ENCODE results near the gene PVALB. TPM values are rescaled to one million over a fixed set of nuclear protein-coding genes. Genes with fewer than 3 reads are reported as not detected.
A peak's percentile ranks its signal among the peaks of the same experiment; 100 is the strongest.

Gene PVALB
- total and polyA plus RNA-seq, 2 experiments from 2014 or later, result not detected

DNA sequence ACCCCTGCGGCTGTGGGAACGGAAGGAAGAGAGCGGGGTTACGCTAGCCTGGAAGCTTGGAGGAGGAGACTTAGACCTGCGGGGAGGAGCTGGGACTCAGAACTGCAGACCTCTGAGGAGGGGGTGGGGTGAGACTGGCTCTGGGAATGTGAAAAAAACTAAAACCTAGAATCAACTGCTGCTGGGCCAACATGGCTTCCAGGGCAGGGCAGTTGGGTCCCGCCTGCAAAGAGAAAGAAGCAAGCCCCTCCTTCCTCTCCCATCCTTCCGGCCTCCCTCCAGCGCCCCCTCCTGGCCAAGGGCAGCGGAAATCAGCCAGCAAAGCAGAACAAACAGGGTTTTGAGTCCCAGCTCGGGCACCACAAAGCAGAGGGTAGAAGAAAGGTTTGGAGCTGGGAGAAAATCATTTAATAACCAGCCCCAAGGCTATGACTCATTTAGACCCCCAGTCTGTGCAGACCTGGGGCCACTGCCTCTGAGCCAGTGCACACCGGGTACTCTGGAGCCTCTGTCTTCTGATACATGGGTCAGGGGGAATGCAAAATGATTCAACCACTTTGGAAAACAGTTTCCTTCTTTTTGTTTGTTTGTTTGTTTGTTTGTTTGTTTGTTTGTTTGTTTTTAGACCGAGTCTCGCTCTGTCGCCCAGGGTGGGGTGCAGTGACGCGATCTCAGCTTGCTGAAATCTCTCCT is 36.7 kb upstream of the PVALB start:
- TF ChIP-seq EZH2 (IDR thresholded peaks at IDR 0.05; ENCODE audit: borderline replicate concordance) (no peak), EZH2phosphoT487 (IDR thresholded peaks at IDR 0.05; ENCODE audit: low read depth, severe bottlenecking, unreplicated experiment) (no peak)
- TF ChIP-seq, protein P1, sequence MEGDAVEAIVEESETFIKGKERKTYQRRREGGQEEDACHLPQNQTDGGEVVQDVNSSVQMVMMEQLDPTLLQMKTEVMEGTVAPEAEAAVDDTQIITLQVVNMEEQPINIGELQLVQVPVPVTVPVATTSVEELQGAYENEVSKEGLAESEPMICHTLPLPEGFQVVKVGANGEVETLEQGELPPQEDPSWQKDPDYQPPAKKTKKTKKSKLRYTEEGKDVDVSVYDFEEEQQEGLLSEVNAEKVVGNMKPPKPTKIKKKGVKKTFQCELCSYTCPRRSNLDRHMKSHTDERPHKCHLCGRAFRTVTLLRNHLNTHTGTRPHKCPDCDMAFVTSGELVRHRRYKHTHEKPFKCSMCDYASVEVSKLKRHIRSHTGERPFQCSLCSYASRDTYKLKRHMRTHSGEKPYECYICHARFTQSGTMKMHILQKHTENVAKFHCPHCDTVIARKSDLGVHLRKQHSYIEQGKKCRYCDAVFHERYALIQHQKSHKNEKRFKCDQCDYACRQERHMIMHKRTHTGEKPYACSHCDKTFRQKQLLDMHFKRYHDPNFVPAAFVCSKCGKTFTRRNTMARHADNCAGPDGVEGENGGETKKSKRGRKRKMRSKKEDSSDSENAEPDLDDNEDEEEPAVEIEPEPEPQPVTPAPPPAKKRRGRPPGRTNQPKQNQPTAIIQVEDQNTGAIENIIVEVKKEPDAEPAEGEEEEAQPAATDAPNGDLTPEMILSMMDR (IDR thresholded peaks at IDR 0.05; ENCODE audit: poor library complexity), result peak; percentile 45
- no peak overlapping the region for H2AFZ ChIP-seq
- H3K4me1 ChIP-seq (ENCODE audit: insufficient read depth), result peaks cover 5% of the 10 kb centered on the region
- H4K20me1 ChIP-seq (ENCODE audit: insufficient read depth, poor library complexity, severe bottlenecking), result no peaks in the 10 kb centered on the region
- peak; percentile 52 for DNase-seq (ENCODE audit: low spot score)
- H3K9me2 ChIP-seq (replicated peaks; ENCODE audit: insufficient read depth), result no peaks in the 10 kb centered on the region
- WGBS (ENCODE audit: low lambda C conversion rate, missing lambda C conversion rate), result 64% methylated on average over 16 of the region's 16 CpGs
- H3K36me3 ChIP-seq (replicated peaks; ENCODE audit: insufficient read depth, low read depth), result no peaks in the 10 kb centered on the region
- no peaks in the 10 kb centered on the region for H3K79me2 ChIP-seq
- H3K4me3 ChIP-seq, result no peak overlapping the region
- no peak overlapping the region for H3K4me2 ChIP-seq
- H3K27ac ChIP-seq, result no peak overlapping the region
- H3K27me3 ChIP-seq, result peaks cover 17% of the 10 kb centered on the region
- H3K9me3 ChIP-seq (ENCODE audit: low read depth), result no peaks in the 10 kb centered on the region

DNA sequence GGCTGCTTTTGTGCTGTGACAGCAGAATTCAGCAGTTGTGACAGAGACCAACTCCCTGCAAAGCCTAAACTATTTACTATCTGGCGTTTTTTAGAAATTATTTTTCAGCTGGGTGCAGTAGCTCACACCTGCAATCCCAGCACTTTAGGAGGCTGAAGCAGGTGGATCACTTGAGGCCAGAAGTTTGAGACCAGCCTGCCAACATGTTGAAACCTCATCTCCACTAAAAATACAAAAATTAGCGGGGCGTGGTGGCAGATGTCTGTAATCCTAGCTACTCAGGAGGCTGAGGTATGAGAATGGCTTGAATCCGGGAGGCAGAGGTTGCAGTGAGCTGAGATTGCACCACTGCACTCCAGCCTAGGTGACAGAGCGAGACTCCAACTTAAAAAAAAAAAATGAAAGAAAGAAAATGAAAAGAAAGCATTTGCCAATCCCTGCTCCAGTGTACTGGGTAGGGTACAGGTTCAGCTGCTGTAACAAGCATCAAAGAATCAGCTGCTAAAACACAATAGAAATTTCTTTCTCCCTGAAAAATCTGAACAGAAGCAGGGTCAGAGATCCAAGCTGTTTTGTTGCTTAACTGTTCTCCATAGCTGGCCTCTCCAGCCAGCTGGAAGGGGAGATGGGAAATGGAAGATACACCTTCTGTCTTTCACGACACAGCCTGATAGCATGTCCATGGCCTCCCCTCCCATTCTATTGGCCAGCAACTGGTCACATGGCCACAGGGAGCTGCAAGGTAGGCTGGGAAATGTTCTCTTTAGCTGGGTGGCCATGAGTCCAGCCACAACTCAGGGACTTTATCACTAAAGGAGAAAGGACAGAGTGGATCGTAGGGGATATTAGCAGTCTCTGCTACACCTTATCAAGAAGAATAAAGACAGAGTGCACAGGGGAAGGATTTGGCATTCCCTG is 35.5 kb upstream of the PVALB start:
- no peaks in the 10 kb centered on the region for H3K9me3 ChIP-seq (ENCODE audit: low read depth)
- H3K36me3 ChIP-seq (replicated peaks; ENCODE audit: insufficient read depth, low read depth), result no peaks in the 10 kb centered on the region
- H3K4me1 ChIP-seq (ENCODE audit: insufficient read depth), result peaks cover 5% of the 10 kb centered on the region
- no peak for DNase-seq (ENCODE audit: low spot score)
- H4K20me1 ChIP-seq (ENCODE audit: insufficient read depth, poor library complexity, severe bottlenecking), result no peaks in the 10 kb centered on the region
- H3K4me2 ChIP-seq, result no peak overlapping the region
- TF ChIP-seq, protein P1 (IDR thresholded peaks at IDR 0.05; ENCODE audit: poor library complexity), result no peak
- TF ChIP-seq EZH2phosphoT487 (IDR thresholded peaks at IDR 0.05; ENCODE audit: low read depth, severe bottlenecking, unreplicated experiment), result no peak
- TF ChIP-seq EZH2 (IDR thresholded peaks at IDR 0.05; ENCODE audit: borderline replicate concordance), result no peak
- WGBS (ENCODE audit: low lambda C conversion rate, missing lambda C conversion rate), result 88% methylated on average over 7 of the region's 7 CpGs
- no peaks in the 10 kb centered on the region for H3K9me2 ChIP-seq (replicated peaks; ENCODE audit: insufficient read depth)
- H3K79me2 ChIP-seq, result no peaks in the 10 kb centered on the region
- no peak overlapping the region for H3K27ac ChIP-seq
- H2AFZ ChIP-seq, result no peak overlapping the region
- H3K27me3 ChIP-seq, result peaks cover 17% of the 10 kb centered on the region
- no peak overlapping the region for H3K4me3 ChIP-seq

DNA sequence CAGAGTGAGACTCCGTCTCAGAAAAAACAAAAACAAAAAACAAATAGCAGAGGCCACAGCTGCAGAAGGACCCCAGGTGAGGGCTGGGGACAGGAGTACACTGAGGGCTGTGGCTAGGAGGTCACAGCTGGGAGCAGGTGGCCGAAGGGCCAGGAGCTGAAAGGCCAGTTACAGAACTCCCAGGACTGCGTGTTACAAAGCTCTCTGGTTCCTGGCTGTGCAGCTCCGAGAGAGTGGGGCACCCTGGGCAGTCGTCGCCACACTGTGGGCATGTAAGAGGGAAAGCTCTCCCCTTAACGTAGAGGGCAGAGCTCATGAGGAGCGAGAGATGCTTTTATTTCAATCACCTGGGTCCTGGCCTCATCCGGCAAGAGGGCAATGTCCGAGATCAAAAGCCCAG is 33.8 kb upstream of the PVALB start:
- Histone ChIP-seq H3K27ac (no peak overlapping the region), H3K9me3 (ENCODE audit: low read depth) (no peaks in the 10 kb centered on the region), H4K20me1 (ENCODE audit: insufficient read depth, poor library complexity, severe bottlenecking) (no peaks in the 10 kb centered on the region), H3K4me3 (no peak overlapping the region), H2AFZ (no peak overlapping the region), H3K4me1 (ENCODE audit: insufficient read depth) (no peaks in the 10 kb centered on the region), H3K36me3 (replicated peaks; ENCODE audit: insufficient read depth, low read depth) (no peaks in the 10 kb centered on the region), H3K27me3 (peaks cover 18% of the 10 kb centered on the region), H3K4me2 (no peak overlapping the region), H3K79me2 (no peaks in the 10 kb centered on the region), H3K9me2 (replicated peaks; ENCODE audit: insufficient read depth) (no peaks in the 10 kb centered on the region)
- DNase-seq (ENCODE audit: low spot score), result no peak
- WGBS (ENCODE audit: low lambda C conversion rate, missing lambda C conversion rate), result 86% methylated on average over 10 of the region's 10 CpGs
- TF ChIP-seq EZH2 (IDR thresholded peaks at IDR 0.05; ENCODE audit: borderline replicate concordance), result no peak
- TF ChIP-seq, protein P1 (IDR thresholded peaks at IDR 0.05; ENCODE audit: poor library complexity), result no peak

Data from hepatocyte (in vitro differentiated cells).